Spleen (tissue), 11 donors: ENCODE data around the gene DMGDH. TPM values are rescaled to one million over a fixed set of nuclear protein-coding genes. Genes with fewer than 3 reads are reported as not detected.

ENCODE experiments used
- DNase-seq: peaks from one replicate; pipeline ENCODE4 v3.0.0-alpha.2; 2020
- H3K27ac ChIP-seq, 8 donors: fragments of 200-600 bp; sonication (generic) in 7 of 8; 1 replicate in 4 of 8; 2 replicates in 4 of 8; pipeline versions ENCODE4 v1.5.0 to v1.8.0; 2016 to 2021; ENCODE audit warnings: inconsistent platforms in 4 of 8, mild to moderate bottlenecking in 4 of 8, moderate library complexity in 1 of 8
- H3K27me3 ChIP-seq, 7 donors: fragments of 200-600 bp; sonication (generic) in 6 of 7; replicated peaks in 1 of 7; 1 replicate in 4 of 7; 2 replicates in 3 of 7; pipeline versions ENCODE4 v1.5.0 to v1.8.0; 2016 to 2021; ENCODE audit warnings: inconsistent platforms in 3 of 7, mild to moderate bottlenecking in 1 of 7
- H3K36me3 ChIP-seq, 6 donors: fragments of 200-600 bp; sonication (generic) in 5 of 6; 1 replicate in 4 of 6; 2 replicates in 2 of 6; pipeline versions ENCODE4 v1.5.0 to v1.8.0; 2016 to 2021; ENCODE audit warnings: inconsistent platforms in 2 of 6
- H3K4me1 ChIP-seq, 6 donors: fragments of 200-600 bp; sonication (generic) in 5 of 6; 1 replicate in 3 of 6; 2 replicates in 3 of 6; pipeline versions ENCODE4 v1.5.0 to v1.8.0; 2016 to 2021; ENCODE audit warnings: inconsistent platforms in 3 of 6
- H3K4me3 ChIP-seq, 8 donors: fragments of 200-600 bp; sonication (generic) in 7 of 8; 1 replicate in 4 of 8; 2 replicates in 4 of 8; pipeline versions ENCODE4 v1.5.0 to v1.8.0; 2016 to 2021; ENCODE audit warnings: inconsistent platforms in 4 of 8, mild to moderate bottlenecking in 4 of 8, moderate library complexity in 2 of 8
- H3K9me3 ChIP-seq, 8 donors: fragments of 200-600 bp; sonication (generic) in 7 of 8; 1 replicate in 4 of 8; 2 replicates in 4 of 8; pipeline versions ENCODE4 v1.5.0 to v1.8.0; 2016 to 2021; ENCODE audit warnings: inconsistent platforms in 4 of 8
- POLR2A ChIP-seq, 3 donors: fragments of 450-650 bp; IDR thresholded peaks; one replicate each; pipeline ENCODE4 v1.5.1; 2017; ENCODE audit warnings: antibody characterized with exemption in 3 of 3, mild to moderate bottlenecking in 1 of 3
- POLR2AphosphoS5 ChIP-seq, 3 donors: sonication (generic); formaldehyde crosslinking; IDR thresholded peaks; one replicate each; pipeline ENCODE4 v1.5.1; 2017; ENCODE audit warnings: antibody characterized with exemption in 3 of 3
- WGBS, 5 donors: extraction: QIAGEN DNeasy Blood & Tissue Kit in 3 of 5; methylation state at CpG; one replicate each; pipeline versions ENCODE4 v1.1.5 to v1.1.7; 2013 to 2018; 5-methylcytosine and 5-hydroxymethylcytosine counted together
- intact Hi-C: fragments of 100-400 bp; cut with DNase I; formaldehyde crosslinking; loops from one replicate; pipeline ENCODE4 v1.15.0; 2023; ENCODE audit warnings: low total_unique reads
- polyA plus RNA-seq, 3 donors: library from polyadenylated mRNA; stranded (reverse); fragments of 200-250 nt; gene quantifications; one replicate each; pipeline ENCODE4 v1.2.1, GENCODE V29; 2013
- total RNA-seq, 7 donors: library from RNA; depleted of rRNA in 3 of 7; stranded (reverse); fragments of >200 nt in 3 of 7; fragmentation: NEBNext Ultra II Directional in 4 of 7; extraction: Animal tissue kit (Norgen Biotek cat#: 25700) in 4 of 7; gene quantifications; one replicate each; pipeline versions ENCODE4 v1.1.0 to v1.2.1, GENCODE V29; 2016 to 2021
- TF ChIP-seq, protein P1 (sequence below), 11 experiments: fragments of 200-600 bp in 7 of 11; fragments of 450-650 bp in 4 of 11; sonication (generic) in 4 of 11; IDR thresholded peaks in 8 of 11; conservative IDR thresholded peaks in 3 of 11; 1 replicate in 7 of 11; 2 replicates in 4 of 11; pipeline versions ENCODE4 v1.4.0 to v1.8.0; 2016 to 2021; ENCODE audit warnings: antibody characterized with exemption in 11 of 11, inconsistent platforms in 4 of 11, mild to moderate bottlenecking in 1 of 11
- donor health status: healthy with polysubstance abuse.
- donor health status: DM: no; HTN: no; CAD: no; lungs with moderate emphysema.
- donor health status: DM: no; HTN: no; CAD: no.
- donor health status: Bipolar disorder and iron deficiency.
- donor health status: healthy.
- donor health status: DM: no; HTN: no; CAD: no.
- donor health status: DM: yes; HTN: yes; CAD: no.

The DMGDH gene
- total and polyA plus RNA-seq, 10 donors, result 0.06 to 1.4 (median 0.45) TPM; not detected in 2

DNA sequence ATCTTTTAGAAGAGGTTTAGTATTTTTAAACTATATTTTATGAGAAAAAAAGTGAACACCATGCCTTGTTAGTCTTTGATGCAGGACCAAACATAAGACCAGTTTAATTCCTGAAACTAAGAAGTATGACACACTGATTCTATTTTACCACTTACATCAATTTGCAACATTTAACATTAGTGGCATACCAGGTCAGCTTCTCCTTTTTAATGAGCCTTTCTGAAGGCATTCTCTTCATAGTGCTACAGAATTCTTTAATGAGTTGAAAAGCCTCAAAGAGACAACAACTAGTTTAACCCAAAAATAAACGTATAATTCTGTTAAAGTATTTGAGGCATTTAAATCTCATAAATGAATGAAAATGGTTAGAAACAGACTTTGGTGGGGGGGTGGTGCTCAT lies 112.6 kb downstream of the DMGDH start:
- intact Hi-C loops, result no loop called here
- TF ChIP-seq, protein P1, sequence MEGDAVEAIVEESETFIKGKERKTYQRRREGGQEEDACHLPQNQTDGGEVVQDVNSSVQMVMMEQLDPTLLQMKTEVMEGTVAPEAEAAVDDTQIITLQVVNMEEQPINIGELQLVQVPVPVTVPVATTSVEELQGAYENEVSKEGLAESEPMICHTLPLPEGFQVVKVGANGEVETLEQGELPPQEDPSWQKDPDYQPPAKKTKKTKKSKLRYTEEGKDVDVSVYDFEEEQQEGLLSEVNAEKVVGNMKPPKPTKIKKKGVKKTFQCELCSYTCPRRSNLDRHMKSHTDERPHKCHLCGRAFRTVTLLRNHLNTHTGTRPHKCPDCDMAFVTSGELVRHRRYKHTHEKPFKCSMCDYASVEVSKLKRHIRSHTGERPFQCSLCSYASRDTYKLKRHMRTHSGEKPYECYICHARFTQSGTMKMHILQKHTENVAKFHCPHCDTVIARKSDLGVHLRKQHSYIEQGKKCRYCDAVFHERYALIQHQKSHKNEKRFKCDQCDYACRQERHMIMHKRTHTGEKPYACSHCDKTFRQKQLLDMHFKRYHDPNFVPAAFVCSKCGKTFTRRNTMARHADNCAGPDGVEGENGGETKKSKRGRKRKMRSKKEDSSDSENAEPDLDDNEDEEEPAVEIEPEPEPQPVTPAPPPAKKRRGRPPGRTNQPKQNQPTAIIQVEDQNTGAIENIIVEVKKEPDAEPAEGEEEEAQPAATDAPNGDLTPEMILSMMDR (IDR thresholded peaks at IDR 0.05 in 8 of 11, conservative IDR thresholded peaks at IDR 0.05 in 3 of 11), result no peak
- no peak for TF ChIP-seq POLR2A (IDR thresholded peaks at IDR 0.05)
- no peak for TF ChIP-seq POLR2AphosphoS5 (IDR thresholded peaks at IDR 0.05)
- Histone ChIP-seq H3K9me3 (no peaks in the 10 kb centered on the region), H3K4me3 (no peak overlapping the region), H3K4me1 (no peaks in the 10 kb centered on the region), H3K36me3 (peaks cover 0 to 19% (median 3%) of the 10 kb centered on the region in 6 donors), H3K27ac (no peak overlapping the region), H3K27me3 (no peaks in the 10 kb centered on the region)
- 70 to 90% (median 87%) methylated on average over 1 of the region's 1 CpG for WGBS, 5 donors
- DNase-seq, result no peak

DNA sequence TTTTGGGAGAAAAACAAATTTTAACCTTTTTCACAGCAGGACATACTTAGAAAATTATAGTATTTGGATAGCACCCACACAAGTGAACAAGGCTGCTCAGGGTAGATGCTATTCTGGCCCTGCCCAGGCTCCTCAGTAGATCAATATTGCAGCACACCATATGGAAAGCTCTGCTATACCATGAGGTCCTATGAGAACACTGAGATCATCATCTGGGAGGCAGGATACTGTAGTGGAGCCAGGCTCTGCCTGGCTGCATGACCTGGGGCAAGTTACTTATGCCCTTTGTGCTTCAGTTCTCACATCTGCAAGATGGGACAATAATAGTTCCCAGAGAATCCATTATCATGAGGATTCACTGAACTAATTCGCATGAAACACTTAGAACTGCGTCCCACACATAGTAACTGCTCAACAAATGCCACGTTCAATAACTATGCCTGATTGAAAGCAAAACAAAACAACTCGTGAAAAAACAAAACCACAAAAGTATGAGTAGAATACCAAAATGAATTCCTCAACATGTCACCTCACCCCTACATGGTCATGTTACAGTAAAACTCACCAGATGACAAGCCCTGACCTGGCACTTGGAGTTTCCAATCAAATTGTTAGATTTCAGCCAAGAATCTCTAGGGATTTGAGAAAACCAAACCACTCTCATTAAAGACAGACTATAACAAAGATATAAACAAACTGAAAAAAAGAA lies 116.2 kb downstream of the DMGDH start:
- WGBS, 5 donors, result 75 to 85% (median 76%) methylated on average over 4 of the region's 4 CpGs
- TF ChIP-seq, protein P1 (IDR thresholded peaks at IDR 0.05 in 8 of 11, conservative IDR thresholded peaks at IDR 0.05 in 3 of 11), result no peak
- no peak for TF ChIP-seq POLR2A (IDR thresholded peaks at IDR 0.05)
- no peak for TF ChIP-seq POLR2AphosphoS5 (IDR thresholded peaks at IDR 0.05)

More for the DNA sequence above, 116.2 kb downstream of the DMGDH start:
- no peak for DNase-seq
- H3K4me3 ChIP-seq, result no peak overlapping the region
- no peaks in the 10 kb centered on the region for H3K9me3 ChIP-seq
- H3K4me1 ChIP-seq, result no peaks in the 10 kb centered on the region
- H3K27ac ChIP-seq, result no peak overlapping the region
- intact Hi-C loops, result no loop called here
- H3K27me3 ChIP-seq, result no peaks in the 10 kb centered on the region
- peaks cover 0 to 29% (median 4%) of the 10 kb centered on the region in 6 donors for H3K36me3 ChIP-seq

Other genes starting within 250 kb of the DMGDH start
- 10 to 100 TPM in 5 of 7 donors, 1 to 10 TPM in 2; 9.1 to 18.5 (median 12.8) TPM for gene ARSB, start 84.4 kb downstream of the DMGDH start, total RNA-seq
- 1 to 10 TPM; 1.1 to 2.2 (median 1.6) TPM for gene ARSB, start 84.4 kb downstream of the DMGDH start, polyA plus RNA-seq
- gene BHMT2, start 93 bp upstream of the DMGDH start, total RNA-seq, result 1 to 10 TPM in 3 of 7 donors, under 1 TPM in 3, not detected in 1; 0.35 to 2.6 (median 0.84) TPM
- gene BHMT2, start 93 bp upstream of the DMGDH start, polyA plus RNA-seq, result under 1 TPM; 0.17 to 0.78 (median 0.42) TPM
- not detected for gene BHMT, start 42.1 kb upstream of the DMGDH start, total RNA-seq
- gene BHMT, start 42.1 kb upstream of the DMGDH start, polyA plus RNA-seq, result not detected
- 10 to 100 TPM in 6 of 7 donors, 1 to 10 TPM in 1; 7.8 to 19.6 (median 12.5) TPM for gene JMY, start 166.5 kb upstream of the DMGDH start, total RNA-seq
- gene JMY, start 166.5 kb upstream of the DMGDH start, polyA plus RNA-seq, result 1 to 10 TPM; 2.0 to 2.5 (median 2.5) TPM